Measurements from ENCODE around the gene LHFPL2. TPM values are rescaled to one million over a fixed set of nuclear protein-coding genes. Genes with fewer than 3 reads are reported as not detected.
A peak's percentile ranks its signal among the peaks of the same experiment; 100 is the strongest.

LHFPL2 gene
- total RNA-seq, 1 experiment from 2014 or later, result 49.7 TPM

DNA sequence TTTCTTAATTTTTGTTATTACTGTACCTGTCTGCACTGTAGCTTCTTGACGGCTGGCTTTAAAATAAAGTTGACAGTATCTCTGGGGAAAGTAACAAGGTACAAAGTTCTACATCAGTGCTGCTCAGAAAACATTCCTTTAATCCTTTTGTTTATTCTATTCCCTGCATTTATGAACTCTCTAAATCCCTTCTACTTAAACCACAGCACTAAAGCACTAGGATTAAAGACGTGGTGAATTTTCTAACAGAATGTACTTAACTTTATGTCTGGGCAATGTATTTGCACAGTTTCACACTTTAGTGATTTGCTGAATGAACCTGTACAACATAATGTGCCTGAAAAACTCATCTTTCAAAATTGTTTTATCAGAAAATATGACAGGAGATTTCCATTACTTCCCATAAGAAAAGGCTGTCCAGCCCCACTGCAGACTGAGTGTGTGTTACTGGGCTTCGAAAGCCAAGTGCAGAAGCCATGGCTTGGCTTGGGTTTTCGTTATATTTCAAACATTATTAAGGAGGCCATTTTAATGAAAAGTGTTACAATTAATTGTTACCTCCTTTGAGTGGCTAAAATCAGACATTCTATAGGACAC, 43.8 kb downstream of the LHFPL2 start:
- H3K36me3 ChIP-seq (ENCODE audit: control insufficient read depth, insufficient read depth, low read length), result no peaks in the 10 kb centered on the region
- Mint-ChIP-seq H3K36me3 (ENCODE audit: insufficient read depth, unreplicated experiment) (peaks cover 20% of the 10 kb centered on the region), H3K4me1 (ENCODE audit: low read depth, unreplicated experiment) (peaks cover 46% of the 10 kb centered on the region), H3K4me3 (ENCODE audit: unreplicated experiment) (peak overlapping the region; percentile 54), H3K27ac (ENCODE audit: unreplicated experiment) (peak overlapping the region; percentile 73), H3K27me3 (ENCODE audit: insufficient read depth, unreplicated experiment) (no peaks in the 10 kb centered on the region), H3K9me3 (ENCODE audit: unreplicated experiment) (no peaks in the 10 kb centered on the region)
- no peak for DNase-seq
- CTCF ChIA-PET, result no interaction called here
- H3K9me3 ChIP-seq, result no peaks in the 10 kb centered on the region
- POLR2A ChIA-PET, result no interaction called here
- no peaks in the 10 kb centered on the region for H3K27me3 ChIP-seq (replicated peaks; ENCODE audit: control insufficient read depth, insufficient read depth, low read length)
- H3K4me3 ChIP-seq (ENCODE audit: low read depth, low read length), result no peak overlapping the region
- no peak for TF ChIP-seq CTCF (IDR thresholded peaks at IDR 0.05; ENCODE audit: insufficient read depth in 1 of 2, low read depth in 1 of 2, low read length in 1 of 2, severe bottlenecking in 1 of 2, unreplicated experiment in 1 of 2)
- peaks cover 86% of the 10 kb centered on the region for H3K4me1 ChIP-seq
- no TSS peak for BruUV-seq (replicated peaks)
- intact Hi-C loops (cut with micrococcal nuclease; ENCODE audit: unreplicated experiment), result loop anchor here (1.0 to 2.0 kb wide), 2 partner anchors 16 to 106 kb away; no protein-coding TSS in a partner anchor

- no peak for DNase-seq
- H3K4me3 Mint-ChIP-seq (ENCODE audit: unreplicated experiment), result no peak overlapping the region
- BruUV-seq (replicated peaks), result no TSS peak
- intact Hi-C loops (cut with micrococcal nuclease; ENCODE audit: unreplicated experiment), result loop anchor here (2.0 kb wide), 1 partner anchor 105 kb away; no protein-coding TSS in a partner anchor
- ChIA-PET POLR2A (no interaction called here), CTCF (no interaction called here)
- H3K9me3 Mint-ChIP-seq (ENCODE audit: unreplicated experiment), result no peaks in the 10 kb centered on the region
- Histone ChIP-seq H3K27me3 (replicated peaks; ENCODE audit: control insufficient read depth, insufficient read depth, low read length) (no peaks in the 10 kb centered on the region), H3K36me3 (ENCODE audit: control insufficient read depth, insufficient read depth, low read length) (no peaks in the 10 kb centered on the region), H3K9me3 (no peaks in the 10 kb centered on the region), H3K4me3 (ENCODE audit: low read depth, low read length) (no peak overlapping the region), H3K4me1 (peaks cover 92% of the 10 kb centered on the region)
- peaks cover 20% of the 10 kb centered on the region for H3K36me3 Mint-ChIP-seq (ENCODE audit: insufficient read depth, unreplicated experiment)
- no peaks in the 10 kb centered on the region for H3K27me3 Mint-ChIP-seq (ENCODE audit: insufficient read depth, unreplicated experiment)
- peaks cover 46% of the 10 kb centered on the region for H3K4me1 Mint-ChIP-seq (ENCODE audit: low read depth, unreplicated experiment)
- TF ChIP-seq CTCF (IDR thresholded peaks at IDR 0.05; ENCODE audit: insufficient read depth in 1 of 2, low read depth in 1 of 2, low read length in 1 of 2, severe bottlenecking in 1 of 2, unreplicated experiment in 1 of 2), result no peak
- H3K27ac Mint-ChIP-seq (ENCODE audit: unreplicated experiment), result no peak overlapping the region
Observed at GRCh38 chr5:78603636-78604175, 44.9 kb downstream of the LHFPL2 start.

DNA sequence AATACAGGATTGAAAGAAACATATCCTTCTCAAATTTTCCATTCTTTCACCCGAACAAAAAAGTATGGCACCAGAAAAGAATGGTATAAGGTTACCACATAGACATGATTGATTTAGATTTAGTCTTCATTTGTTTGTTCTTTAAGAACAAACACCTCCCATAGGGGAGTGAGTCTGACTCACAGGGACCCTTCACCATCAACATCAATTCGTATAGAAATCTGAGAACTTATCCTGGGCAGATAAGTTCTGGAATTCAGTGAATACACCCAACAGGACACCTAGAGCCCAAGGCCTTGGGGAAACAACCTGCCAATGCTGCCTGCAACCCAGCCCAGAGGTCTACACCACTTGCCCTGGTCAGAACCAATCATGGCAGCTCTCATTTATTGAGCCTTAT, 46.2 kb downstream of the LHFPL2 start:
- no peaks in the 10 kb centered on the region for H3K9me3 ChIP-seq
- no peaks in the 10 kb centered on the region for H3K27me3 ChIP-seq (replicated peaks; ENCODE audit: control insufficient read depth, insufficient read depth, low read length)
- H3K27ac Mint-ChIP-seq (ENCODE audit: unreplicated experiment), result peak overlapping the region; percentile 83
- H3K4me3 ChIP-seq (ENCODE audit: low read depth, low read length), result no peak overlapping the region
- intact Hi-C loops (cut with micrococcal nuclease; ENCODE audit: unreplicated experiment), result no loop called here
- POLR2A ChIA-PET, result no interaction called here
- peaks cover 46% of the 10 kb centered on the region for H3K4me1 Mint-ChIP-seq (ENCODE audit: low read depth, unreplicated experiment)
- no peaks in the 10 kb centered on the region for H3K36me3 ChIP-seq (ENCODE audit: control insufficient read depth, insufficient read depth, low read length)
- no peaks in the 10 kb centered on the region for H3K9me3 Mint-ChIP-seq (ENCODE audit: unreplicated experiment)
- DNase-seq, result no peak
- no peak for TF ChIP-seq CTCF (IDR thresholded peaks at IDR 0.05; ENCODE audit: insufficient read depth in 1 of 2, low read depth in 1 of 2, low read length in 1 of 2, severe bottlenecking in 1 of 2, unreplicated experiment in 1 of 2)
- peak overlapping the region; percentile 57 for H3K4me3 Mint-ChIP-seq (ENCODE audit: unreplicated experiment)
- H3K27me3 Mint-ChIP-seq (ENCODE audit: insufficient read depth, unreplicated experiment), result no peaks in the 10 kb centered on the region
- H3K36me3 Mint-ChIP-seq (ENCODE audit: insufficient read depth, unreplicated experiment), result peaks cover 21% of the 10 kb centered on the region
- BruUV-seq (replicated peaks), result no TSS peak
- CTCF ChIA-PET, result no interaction called here
- peaks cover 94% of the 10 kb centered on the region for H3K4me1 ChIP-seq

Data from Caco-2 (cell line).